OCI-LY7 (cell line): ENCODE measurements around the gene GJD2.

ENCODE experiments used
- EZH2phosphoT487 ChIP-seq: fragments of 200-600 bp; sonication (generic); IDR thresholded peaks from 2 replicates; pipeline ENCODE4 v1.6.1; 2018; ENCODE audit warnings: low read depth, borderline replicate concordance, mild to moderate bottlenecking, mixed run types, antibody characterized with exemption, low read length, moderate library complexity, mixed read lengths
- TF ChIP-seq, protein P1 (sequence below): fragments of 200-600 bp; sonication (generic); conservative IDR thresholded peaks from 2 replicates; pipeline ENCODE4 v1.5.1; 2014; ENCODE audit warnings: mild to moderate bottlenecking, antibody characterized with exemption, low read length, moderate library complexity, mixed read lengths

DNA sequence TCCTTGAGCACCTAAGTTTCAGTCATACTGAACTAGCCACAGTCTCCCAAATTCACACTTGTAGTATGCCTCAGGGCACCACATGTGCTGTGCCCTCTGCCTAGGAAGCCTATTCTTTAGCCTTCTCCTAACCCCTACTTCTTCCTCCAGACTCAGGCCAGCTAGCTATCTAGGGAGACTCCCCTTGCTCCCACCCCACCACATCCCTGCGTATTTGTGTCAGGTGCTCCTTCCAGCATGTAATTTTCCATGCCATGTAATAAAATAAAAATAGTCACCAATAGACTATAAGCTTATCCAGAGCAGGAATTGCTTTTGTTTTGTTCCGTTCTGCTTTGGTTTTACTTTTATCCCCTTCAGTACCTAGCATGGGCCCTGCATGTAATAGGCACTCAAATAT is 14.9 kb upstream of the GJD2 start:
- TF ChIP-seq EZH2phosphoT487: no peak
- TF ChIP-seq, protein P1, sequence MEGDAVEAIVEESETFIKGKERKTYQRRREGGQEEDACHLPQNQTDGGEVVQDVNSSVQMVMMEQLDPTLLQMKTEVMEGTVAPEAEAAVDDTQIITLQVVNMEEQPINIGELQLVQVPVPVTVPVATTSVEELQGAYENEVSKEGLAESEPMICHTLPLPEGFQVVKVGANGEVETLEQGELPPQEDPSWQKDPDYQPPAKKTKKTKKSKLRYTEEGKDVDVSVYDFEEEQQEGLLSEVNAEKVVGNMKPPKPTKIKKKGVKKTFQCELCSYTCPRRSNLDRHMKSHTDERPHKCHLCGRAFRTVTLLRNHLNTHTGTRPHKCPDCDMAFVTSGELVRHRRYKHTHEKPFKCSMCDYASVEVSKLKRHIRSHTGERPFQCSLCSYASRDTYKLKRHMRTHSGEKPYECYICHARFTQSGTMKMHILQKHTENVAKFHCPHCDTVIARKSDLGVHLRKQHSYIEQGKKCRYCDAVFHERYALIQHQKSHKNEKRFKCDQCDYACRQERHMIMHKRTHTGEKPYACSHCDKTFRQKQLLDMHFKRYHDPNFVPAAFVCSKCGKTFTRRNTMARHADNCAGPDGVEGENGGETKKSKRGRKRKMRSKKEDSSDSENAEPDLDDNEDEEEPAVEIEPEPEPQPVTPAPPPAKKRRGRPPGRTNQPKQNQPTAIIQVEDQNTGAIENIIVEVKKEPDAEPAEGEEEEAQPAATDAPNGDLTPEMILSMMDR: no peak
